Inferior parietal cortex (tissue), 1 donor: ENCODE results near the gene SREBF1.

Experiments used
- DNase-seq: peaks from one replicate; pipeline ENCODE4 v3.0.0-alpha.2; 2016; ENCODE audit errors: extremely low spot score

SREBF1 gene

GRCh38 chr17:17841601-17842025, 4.8 kb upstream of the SREBF1 start:
- DNase-seq, result no peak

- DNase-seq, result peak; percentile 43
These were observed 4.2 kb upstream of the SREBF1 start for GRCh38 chr17:17840751-17841591.

- DNase-seq, result peak; percentile 85
These were observed 3.3 kb upstream of the SREBF1 start for GRCh38 chr17:17839791-17840707.

- DNase-seq, result no peak
These were observed 1.5 kb upstream of the SREBF1 start for GRCh38 chr17:17837966-17838962.

- no peak for DNase-seq
These were observed 615 bp upstream of the SREBF1 start for GRCh38 chr17:17837380-17837821.

- peak; percentile 98 for DNase-seq
These were observed 452 bp downstream of the SREBF1 start for GRCh38 chr17:17836250-17836817.

- DNase-seq, result no peak
These were observed 1.2 kb downstream of the SREBF1 start for GRCh38 chr17:17835415-17836249.

- DNase-seq, result no peak
These were observed 1.8 kb downstream of the SREBF1 start for GRCh38 chr17:17834974-17835373.

- DNase-seq, result no peak
These were observed 3.0 kb downstream of the SREBF1 start for GRCh38 chr17:17833658-17834357.

- DNase-seq, result no peak
These were observed 4.8 kb downstream of the SREBF1 start for GRCh38 chr17:17832032-17832363.

- no peak for DNase-seq
These were observed 5.4 kb downstream of the SREBF1 start for GRCh38 chr17:17831208-17832031.

GRCh38 chr17:17830740-17831207, 6.0 kb downstream of the SREBF1 start:
- no peak for DNase-seq

GRCh38 chr17:17830269-17830567, 6.6 kb downstream of the SREBF1 start:
- DNase-seq, result no peak

GRCh38 chr17:17827826-17828621, 8.8 kb downstream of the SREBF1 start:
- DNase-seq, result no peak

- DNase-seq, result no peak
These were observed 9.6 kb downstream of the SREBF1 start for GRCh38 chr17:17826942-17827785.

GRCh38 chr17:17826342-17826713, 10.5 kb downstream of the SREBF1 start:
- DNase-seq, result no peak
